Kidney (tissue), 14 donors: Measurements from ENCODE around the gene ANHX. TPM values are rescaled to one million over a fixed set of nuclear protein-coding genes. Genes with fewer than 3 reads are reported as not detected.

Experiments
- DNase-seq, 5 donors: peaks; one replicate each; pipeline ENCODE4 v3.0.0-alpha.2; 2013 to 2020
- FAIRE-seq: peaks from 2 replicates; lab custom pipeline; 2012; peaks lifted over from hg19 to GRCh38; lab: Jason Lieb, UNC
- H3K27ac ChIP-seq, 2 donors: one replicate each; pipeline ENCODE4 v1.7.0; 2013; ENCODE audit warnings: low read depth in 2 of 2, low read length in 2 of 2, inconsistent platforms in 1 of 2
- H3K27me3 ChIP-seq: one replicate; pipeline ENCODE4 v1.7.1; 2013; ENCODE audit warnings: low read length, inconsistent platforms; ENCODE audit not compliant: control insufficient read depth, insufficient read depth
- H3K36me3 ChIP-seq, 3 donors: one replicate each; pipeline versions ENCODE4 v1.7.0 to v1.7.1; 2013; ENCODE audit warnings: low read length in 3 of 3, control low read depth in 1 of 3, inconsistent platforms in 1 of 3; ENCODE audit not compliant: insufficient read depth in 3 of 3, control insufficient read depth in 2 of 3
- H3K4me1 ChIP-seq, 3 donors: one replicate each; pipeline versions ENCODE4 v1.7.0 to v1.7.1; 2013; ENCODE audit warnings: low read length in 3 of 3, inconsistent platforms in 1 of 3, low read depth in 1 of 3; ENCODE audit not compliant: control insufficient read depth in 2 of 3, insufficient read depth in 2 of 3
- H3K4me3 ChIP-seq, 3 donors: one replicate each; pipeline versions ENCODE4 v1.7.0 to v1.8.1; 2013; ENCODE audit warnings: low read length in 3 of 3, control low read depth in 1 of 3, inconsistent platforms in 1 of 3
- H3K9ac ChIP-seq, 3 donors: one replicate each; pipeline versions ENCODE4 v1.7.0 to v1.7.1; 2013; ENCODE audit warnings: low read length in 3 of 3, control low read depth in 1 of 3, inconsistent platforms in 1 of 3
- H3K9me3 ChIP-seq, 3 donors: one replicate each; pipeline versions ENCODE4 v1.7.0 to v1.7.1; 2013; ENCODE audit warnings: low read length in 3 of 3, control low read depth in 1 of 3, inconsistent platforms in 1 of 3; ENCODE audit not compliant: control insufficient read depth in 2 of 3, insufficient read depth in 1 of 3
- intact Hi-C: fragments of 100-400 bp; cut with DNase I; formaldehyde crosslinking; loops from one replicate; pipeline ENCODE4 v1.11.1; 2022
- polyA plus RNA-seq: library from polyadenylated mRNA; stranded (reverse); fragments of 350-450 nt; fragmentation: Illumina TruSeq; extraction: RNeasy Lipid Tissue Mini Kit (QIAGEN cat#74804); gene quantifications from one replicate; pipeline ENCODE4 v1.2.3, GENCODE V29; 2014; ENCODE audit warnings: low read depth, low replicate concordance; ENCODE audit not compliant: insufficient read depth
- total RNA-seq: library from RNA; stranded (reverse); fragmentation: NEBNext Ultra II Directional; extraction: Animal tissue kit (Norgen Biotek cat#: 25700); gene quantifications from one replicate; pipeline ENCODE4 v1.2.1, GENCODE V29; 2021
- TF ChIP-seq, protein P1 (sequence below): IDR thresholded peaks from 3 replicates; pipeline ENCODE4 v1.5.1; 2012; ENCODE audit warnings: mild to moderate bottlenecking, moderate library complexity, borderline replicate concordance; ENCODE audit not compliant: insufficient read depth; ENCODE audit errors: extremely low read depth
- donor health status: control.
- donor health status: control.
- donor health status: control.
- donor health status: control.
- donor health status: control.
- donor health status: DM: yes; HTN: yes; CAD: no.
- donor health status: Normal renal cell carcinoma (clear cell type).

Gene ANHX
- total and polyA plus RNA-seq, 2 donors from 2014 or later = not detected

DNA sequence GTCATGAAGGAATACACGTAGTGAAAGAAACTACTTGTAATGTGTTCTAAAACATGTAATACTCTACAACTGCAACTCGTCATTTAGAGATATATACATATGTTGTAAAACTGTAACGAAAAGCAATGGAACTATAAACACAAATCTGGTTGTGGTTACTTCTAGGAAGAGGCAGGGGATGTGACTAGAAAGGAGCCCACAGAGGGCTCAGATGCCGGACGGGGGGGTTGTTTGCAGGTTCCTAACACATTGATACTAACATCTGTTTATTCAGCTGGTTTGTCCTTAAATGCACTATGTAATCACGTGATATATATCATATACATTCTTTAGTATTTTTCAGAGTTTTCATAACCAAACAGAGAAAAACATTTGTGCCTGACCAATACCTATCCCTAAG lies 16.1 kb upstream of the ANHX start:
- TF ChIP-seq, protein P1, sequence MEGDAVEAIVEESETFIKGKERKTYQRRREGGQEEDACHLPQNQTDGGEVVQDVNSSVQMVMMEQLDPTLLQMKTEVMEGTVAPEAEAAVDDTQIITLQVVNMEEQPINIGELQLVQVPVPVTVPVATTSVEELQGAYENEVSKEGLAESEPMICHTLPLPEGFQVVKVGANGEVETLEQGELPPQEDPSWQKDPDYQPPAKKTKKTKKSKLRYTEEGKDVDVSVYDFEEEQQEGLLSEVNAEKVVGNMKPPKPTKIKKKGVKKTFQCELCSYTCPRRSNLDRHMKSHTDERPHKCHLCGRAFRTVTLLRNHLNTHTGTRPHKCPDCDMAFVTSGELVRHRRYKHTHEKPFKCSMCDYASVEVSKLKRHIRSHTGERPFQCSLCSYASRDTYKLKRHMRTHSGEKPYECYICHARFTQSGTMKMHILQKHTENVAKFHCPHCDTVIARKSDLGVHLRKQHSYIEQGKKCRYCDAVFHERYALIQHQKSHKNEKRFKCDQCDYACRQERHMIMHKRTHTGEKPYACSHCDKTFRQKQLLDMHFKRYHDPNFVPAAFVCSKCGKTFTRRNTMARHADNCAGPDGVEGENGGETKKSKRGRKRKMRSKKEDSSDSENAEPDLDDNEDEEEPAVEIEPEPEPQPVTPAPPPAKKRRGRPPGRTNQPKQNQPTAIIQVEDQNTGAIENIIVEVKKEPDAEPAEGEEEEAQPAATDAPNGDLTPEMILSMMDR = no peak
- Histone ChIP-seq H3K4me3 (no peak overlapping the region), H3K27me3 (no peaks in the 10 kb centered on the region), H3K36me3 (no peaks in the 10 kb centered on the region), H3K4me1 (no peaks in the 10 kb centered on the region), H3K27ac (no peak overlapping the region), H3K9ac (no peak overlapping the region), H3K9me3 (no peaks in the 10 kb centered on the region)
- intact Hi-C loops = no loop called here
- DNase-seq (no peak), FAIRE-seq (no peak)

DNA sequence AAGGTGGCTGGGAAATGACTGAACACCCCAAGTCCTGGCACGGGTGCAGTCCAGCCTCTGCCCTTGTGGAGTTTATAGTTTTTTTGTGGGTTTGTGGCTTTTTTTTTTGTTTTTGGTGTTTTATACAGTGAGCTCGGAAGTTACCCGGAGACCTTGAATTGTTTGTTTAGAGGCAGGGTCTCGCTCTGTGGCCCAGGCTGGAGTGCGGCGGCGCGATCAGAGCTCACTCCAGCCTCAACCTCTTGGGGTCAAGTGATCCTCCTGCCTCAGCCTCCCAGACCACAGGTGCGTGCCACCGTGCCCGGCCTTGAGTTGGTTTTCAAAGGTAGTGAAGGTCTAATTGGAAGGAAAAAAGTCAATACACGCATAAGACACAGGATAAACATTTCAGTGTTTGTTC lies 879 bp upstream of the ANHX start:
- no peaks in the 10 kb centered on the region for H3K36me3 ChIP-seq
- H3K27me3 ChIP-seq = no peaks in the 10 kb centered on the region
- intact Hi-C loops = no loop called here
- FAIRE-seq (no peak), DNase-seq (no peak)
- H3K4me3 ChIP-seq = no peak overlapping the region
- H3K9ac ChIP-seq = no peak overlapping the region
- H3K4me1 ChIP-seq = no peaks in the 10 kb centered on the region
- H3K9me3 ChIP-seq = no peaks in the 10 kb centered on the region
- H3K27ac ChIP-seq = no peak overlapping the region
- TF ChIP-seq, protein P1 = no peak

DNA sequence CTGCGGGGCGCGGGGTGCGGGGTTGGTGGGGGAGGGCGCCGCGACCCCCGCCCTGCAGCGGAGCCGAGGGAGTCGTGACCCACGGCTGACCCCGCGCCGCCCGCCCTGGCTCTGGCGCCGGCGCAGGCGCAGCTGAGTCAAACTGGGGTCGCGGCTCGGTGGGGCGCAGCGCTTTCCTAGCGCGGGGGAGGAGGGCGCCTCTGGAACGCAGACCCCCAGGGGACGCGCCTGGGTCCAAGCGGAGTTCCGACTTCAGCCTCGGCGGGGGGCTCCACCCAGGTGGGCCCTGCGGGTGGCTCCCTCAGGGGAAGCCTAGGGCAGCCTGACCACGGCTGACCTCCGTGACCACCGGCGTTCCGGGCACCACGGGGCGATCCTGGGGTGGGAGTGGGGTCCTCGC lies 467 bp upstream of the ANHX start:
- DNase-seq = no peak
- H3K4me3 ChIP-seq = no peak overlapping the region
- H3K9ac ChIP-seq = no peak overlapping the region
- H3K4me1 ChIP-seq = no peaks in the 10 kb centered on the region
- TF ChIP-seq, protein P1 = no peak
- H3K36me3 ChIP-seq = no peaks in the 10 kb centered on the region
- intact Hi-C loops = no loop called here
- no peaks in the 10 kb centered on the region for H3K9me3 ChIP-seq
- H3K27me3 ChIP-seq = no peaks in the 10 kb centered on the region
- FAIRE-seq = no peak
- H3K27ac ChIP-seq = no peak overlapping the region

DNA sequence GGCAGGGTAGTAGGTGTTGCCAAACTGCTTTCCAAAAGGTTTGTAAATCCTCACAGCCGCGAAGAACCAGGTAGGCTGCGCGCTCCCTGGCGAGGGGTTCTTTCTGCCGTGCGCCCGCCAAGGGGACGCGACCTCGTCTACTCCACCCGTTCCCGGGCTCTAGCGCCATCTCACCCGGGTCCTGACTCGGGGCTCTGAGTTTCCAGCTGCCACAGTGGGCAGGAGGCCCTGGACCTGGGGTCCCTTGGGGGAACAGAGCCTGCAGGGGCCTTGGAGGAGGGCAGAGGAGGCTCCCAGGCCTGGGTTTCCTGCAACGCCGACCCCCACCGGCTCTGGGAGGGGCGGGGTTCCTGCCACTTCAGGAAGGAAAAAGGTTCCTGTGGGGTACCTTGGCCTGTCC lies 706 bp downstream of the ANHX start:
- Histone ChIP-seq H3K9ac (no peak overlapping the region), H3K9me3 (no peaks in the 10 kb centered on the region), H3K4me3 (no peak overlapping the region), H3K27me3 (no peaks in the 10 kb centered on the region), H3K27ac (no peak overlapping the region), H3K36me3 (no peaks in the 10 kb centered on the region), H3K4me1 (no peaks in the 10 kb centered on the region)
- DNase-seq = no peak
- TF ChIP-seq, protein P1 = no peak
- FAIRE-seq = no peak
- intact Hi-C loops = no loop called here
